Adipocyte (in vitro differentiated cells): Measurements from ENCODE around the gene PAK6.

Source experiments
- DNase-seq: peaks from one replicate; pipeline ENCODE4 v3.0.0-alpha.2; 2015; ENCODE audit warnings: low read depth
- H3K27me3 ChIP-seq: replicated peaks from 2 replicates; pipeline ENCODE4 v1.7.0; 2013; ENCODE audit warnings: mild to moderate bottlenecking, low read length, moderate library complexity; ENCODE audit not compliant: control insufficient read depth, insufficient read depth
- H3K36me3 ChIP-seq: 2 replicates; pipeline ENCODE4 v1.7.0; 2013; ENCODE audit warnings: low read length, mild to moderate bottlenecking, moderate library complexity; ENCODE audit not compliant: control insufficient read depth, insufficient read depth, severe bottlenecking
- H3K4me1 ChIP-seq: 2 replicates; pipeline ENCODE4 v1.7.0; 2013; ENCODE audit warnings: mild to moderate bottlenecking, low read length, moderate library complexity; ENCODE audit not compliant: control insufficient read depth, insufficient read depth
- H3K4me3 ChIP-seq: 2 replicates; pipeline ENCODE4 v1.7.0; 2013; ENCODE audit warnings: mild to moderate bottlenecking, low read length, moderate library complexity
- H3K9ac ChIP-seq: 2 replicates; pipeline ENCODE4 v1.7.0; 2013; ENCODE audit warnings: mild to moderate bottlenecking, low read length, moderate library complexity
- H3K9me3 ChIP-seq: 2 replicates; pipeline ENCODE4 v1.7.0; 2013; ENCODE audit warnings: mild to moderate bottlenecking, low read length, moderate library complexity; ENCODE audit not compliant: control insufficient read depth

The PAK6 gene

GRCh38 chr15:40297356-40297755 is 58.5 kb downstream of the PAK6 start:
- Histone ChIP-seq H3K9me3 (peaks cover 22% of the 10 kb centered on the region), H3K4me1 (no peaks in the 10 kb centered on the region), H3K4me3 (no peak overlapping the region), H3K9ac (no peak overlapping the region), H3K36me3 (no peaks in the 10 kb centered on the region), H3K27me3 (peaks cover 72% of the 10 kb centered on the region)
- no peak for DNase-seq

- Histone ChIP-seq H3K36me3 (no peaks in the 10 kb centered on the region), H3K9me3 (peaks cover 22% of the 10 kb centered on the region), H3K4me1 (no peaks in the 10 kb centered on the region), H3K27me3 (peaks cover 68% of the 10 kb centered on the region), H3K9ac (no peak overlapping the region), H3K4me3 (no peak overlapping the region)
- no peak for DNase-seq
Measured at GRCh38 chr15:40298216-40298935, 59.5 kb downstream of the PAK6 start.

- H3K9me3 ChIP-seq: peaks cover 22% of the 10 kb centered on the region
- no peak overlapping the region for H3K9ac ChIP-seq
- no peak for DNase-seq
- H3K4me1 ChIP-seq: no peaks in the 10 kb centered on the region
- H3K27me3 ChIP-seq: peaks cover 64% of the 10 kb centered on the region
- no peak overlapping the region for H3K4me3 ChIP-seq
- no peaks in the 10 kb centered on the region for H3K36me3 ChIP-seq
Measured at GRCh38 chr15:40300367-40300766, 61.5 kb downstream of the PAK6 start.

- no peaks in the 10 kb centered on the region for H3K36me3 ChIP-seq
- no peaks in the 10 kb centered on the region for H3K4me1 ChIP-seq
- H3K9ac ChIP-seq: no peak overlapping the region
- peaks cover 64% of the 10 kb centered on the region for H3K27me3 ChIP-seq
- no peak for DNase-seq
- peaks cover 22% of the 10 kb centered on the region for H3K9me3 ChIP-seq
- H3K4me3 ChIP-seq: no peak overlapping the region
Measured at GRCh38 chr15:40300771-40301170, 61.9 kb downstream of the PAK6 start.

- no peaks in the 10 kb centered on the region for H3K36me3 ChIP-seq
- no peak overlapping the region for H3K9ac ChIP-seq
- DNase-seq: no peak
- peaks cover 66% of the 10 kb centered on the region for H3K27me3 ChIP-seq
- no peaks in the 10 kb centered on the region for H3K4me1 ChIP-seq
- H3K9me3 ChIP-seq: peaks cover 22% of the 10 kb centered on the region
- H3K4me3 ChIP-seq: no peak overlapping the region
Measured at GRCh38 chr15:40301467-40302179, 62.8 kb downstream of the PAK6 start.

GRCh38 chr15:40302288-40302886 is 63.5 kb downstream of the PAK6 start:
- Histone ChIP-seq H3K9me3 (peaks cover 22% of the 10 kb centered on the region), H3K4me3 (no peak overlapping the region), H3K4me1 (no peaks in the 10 kb centered on the region), H3K36me3 (no peaks in the 10 kb centered on the region), H3K27me3 (peaks cover 66% of the 10 kb centered on the region), H3K9ac (no peak overlapping the region)
- DNase-seq: no peak

GRCh38 chr15:40302981-40303380 is 64.1 kb downstream of the PAK6 start:
- peaks cover 22% of the 10 kb centered on the region for H3K9me3 ChIP-seq
- no peaks in the 10 kb centered on the region for H3K4me1 ChIP-seq
- no peak overlapping the region for H3K4me3 ChIP-seq
- no peak overlapping the region for H3K9ac ChIP-seq
- H3K36me3 ChIP-seq: no peaks in the 10 kb centered on the region
- no peak for DNase-seq
- H3K27me3 ChIP-seq: peaks cover 68% of the 10 kb centered on the region

- Histone ChIP-seq H3K4me1 (no peaks in the 10 kb centered on the region), H3K4me3 (no peak overlapping the region), H3K9me3 (peaks cover 22% of the 10 kb centered on the region), H3K9ac (no peak overlapping the region), H3K36me3 (no peaks in the 10 kb centered on the region), H3K27me3 (peaks cover 68% of the 10 kb centered on the region)
- DNase-seq: no peak
Measured at GRCh38 chr15:40303576-40303975, 64.7 kb downstream of the PAK6 start.

GRCh38 chr15:40305281-40305680 is 66.4 kb downstream of the PAK6 start:
- Histone ChIP-seq H3K27me3 (peaks cover 75% of the 10 kb centered on the region), H3K36me3 (no peaks in the 10 kb centered on the region), H3K4me3 (no peak overlapping the region)

GRCh38 chr15:40306371-40306770 is 67.5 kb downstream of the PAK6 start:
- Histone ChIP-seq H3K36me3 (no peaks in the 10 kb centered on the region), H3K27me3 (peaks cover 79% of the 10 kb centered on the region), H3K4me3 (no peak overlapping the region), H3K4me1 (no peaks in the 10 kb centered on the region), H3K9ac (no peak overlapping the region), H3K9me3 (no peaks in the 10 kb centered on the region)
- no peak for DNase-seq

More at GRCh38 chr15:40305281-40305680, 66.4 kb downstream of the PAK6 start:
- no peak for DNase-seq
- Histone ChIP-seq H3K9ac (no peak overlapping the region), H3K9me3 (peaks cover 6% of the 10 kb centered on the region), H3K4me1 (no peaks in the 10 kb centered on the region)

- Histone ChIP-seq H3K36me3 (no peaks in the 10 kb centered on the region), H3K4me3 (no peak overlapping the region), H3K9ac (no peak overlapping the region), H3K4me1 (no peaks in the 10 kb centered on the region), H3K9me3 (no peaks in the 10 kb centered on the region), H3K27me3 (peaks cover 82% of the 10 kb centered on the region)
- DNase-seq: no peak
Measured at GRCh38 chr15:40306908-40307307, 68.0 kb downstream of the PAK6 start.
